ENCODE results near the gene FLVCR2.

Gene FLVCR2

GRCh38 chr14:75535164-75535898 lies 43.1 kb upstream of the FLVCR2 start:
- TF ChIP-seq FOXP2 (optimal IDR thresholded peaks at IDR 0.05; ENCODE audit: borderline replicate concordance, extremely low read depth, extremely low read length, insufficient read depth), result no peak
- TF ChIP-seq REST (IDR thresholded peaks at IDR 0.05; ENCODE audit: insufficient read depth in 1 of 2, low read depth in 2 of 2, low read length in 2 of 2), result no peak
- no peak for TF ChIP-seq TAF1 (IDR thresholded peaks at IDR 0.05; ENCODE audit: borderline replicate concordance, insufficient read depth, low read length)
- TF ChIP-seq POLR2AphosphoS5 (IDR thresholded peaks at IDR 0.05; ENCODE audit: low read depth, low read length), result no peak
- no peak for TF ChIP-seq SIN3A (IDR thresholded peaks at IDR 0.05; ENCODE audit: borderline replicate concordance, insufficient read depth, low read length)

GRCh38 chr14:75537071-75537470 lies 41.3 kb upstream of the FLVCR2 start:
- TF ChIP-seq POLR2AphosphoS5 (IDR thresholded peaks at IDR 0.05; ENCODE audit: low read depth, low read length) (no peak), FOXP2 (optimal IDR thresholded peaks at IDR 0.05; ENCODE audit: borderline replicate concordance, extremely low read depth, extremely low read length, insufficient read depth) (no peak), SIN3A (IDR thresholded peaks at IDR 0.05; ENCODE audit: borderline replicate concordance, insufficient read depth, low read length) (no peak), REST (IDR thresholded peaks at IDR 0.05; ENCODE audit: insufficient read depth in 1 of 2, low read depth in 2 of 2, low read length in 2 of 2) (no peak), TAF1 (IDR thresholded peaks at IDR 0.05; ENCODE audit: borderline replicate concordance, insufficient read depth, low read length) (no peak)

GRCh38 chr14:75539162-75539560 lies 39.3 kb upstream of the FLVCR2 start:
- TF ChIP-seq SIN3A (IDR thresholded peaks at IDR 0.05; ENCODE audit: borderline replicate concordance, insufficient read depth, low read length) (no peak), FOXP2 (optimal IDR thresholded peaks at IDR 0.05; ENCODE audit: borderline replicate concordance, extremely low read depth, extremely low read length, insufficient read depth) (no peak), REST (IDR thresholded peaks at IDR 0.05; ENCODE audit: insufficient read depth in 1 of 2, low read depth in 2 of 2, low read length in 2 of 2) (no peak)

- TF ChIP-seq TAF1 (IDR thresholded peaks at IDR 0.05; ENCODE audit: borderline replicate concordance, insufficient read depth, low read length), result no peak
These were observed 38.6 kb upstream of the FLVCR2 start for GRCh38 chr14:75539561-75540478.

- no peak for TF ChIP-seq TAF1 (IDR thresholded peaks at IDR 0.05; ENCODE audit: borderline replicate concordance, insufficient read depth, low read length)
- no peak for TF ChIP-seq SIN3A (IDR thresholded peaks at IDR 0.05; ENCODE audit: borderline replicate concordance, insufficient read depth, low read length)
- TF ChIP-seq FOXP2 (optimal IDR thresholded peaks at IDR 0.05; ENCODE audit: borderline replicate concordance, extremely low read depth, extremely low read length, insufficient read depth), result no peak
- TF ChIP-seq REST (IDR thresholded peaks at IDR 0.05; ENCODE audit: insufficient read depth in 1 of 2, low read depth in 2 of 2, low read length in 2 of 2), result no peak
- TF ChIP-seq POLR2AphosphoS5 (IDR thresholded peaks at IDR 0.05; ENCODE audit: low read depth, low read length), result no peak
These were observed 38.0 kb upstream of the FLVCR2 start for GRCh38 chr14:75540479-75540851.

All from PFSK-1 (cell line).